IMR-90 (cell line): Measurements from ENCODE around the gene SIK3. TPM values are rescaled to one million over a fixed set of nuclear protein-coding genes. Genes with fewer than 3 reads are reported as not detected.

ENCODE experiments used
- ATAC-seq: fragments of 200-7000 bp; cut with Tn5 transposase; 2 replicates; pipeline ENCODE4 v1.9.1; 2020; ENCODE audit warnings: low read depth, mild to moderate bottlenecking, moderate library complexity
- BruUV-seq: library from RNA; stranded (reverse); fragments of 400-500 nt; replicated peaks from 2 replicates; lab custom pipeline; 2021; lab: Mats Ljungman, UMichigan
- CTCF ChIA-PET: fragments of 300-600 bp; formaldehyde crosslinking; extraction: SDS; loops from one replicate; lab custom pipeline; 2021; ENCODE audit warnings: antibody characterized with exemption; lab: Yijun Ruan, JAX
- POLR2A ChIA-PET: fragments of 300-600 bp; sonication (Branson Sonifier 250); formaldehyde crosslinking; loops from one replicate; lab custom pipeline; 2022; ENCODE audit warnings: antibody characterized with exemption; ENCODE audit not compliant: unreplicated experiment; lab: Charles Lee
- DNase-seq: peaks from one replicate; pipeline ENCODE4 v3.0.0; 2013
- H2AFZ ChIP-seq: replicated peaks from 2 replicates; pipeline ENCODE3; 2013; ENCODE audit warnings: low read length, mild to moderate bottlenecking; ENCODE audit not compliant: poor library complexity
- H2AK5ac ChIP-seq: 2 replicates; pipeline ENCODE4 v1.6.1; 2013; ENCODE audit warnings: low read depth, low read length, inconsistent platforms
- H2AK9ac ChIP-seq: replicated peaks from 2 replicates; pipeline ENCODE3; 2013; ENCODE audit warnings: mild to moderate bottlenecking, low read depth, low read length, moderate library complexity; ENCODE audit not compliant: poor library complexity
- H2BK120ac ChIP-seq: 2 replicates; pipeline ENCODE4 v1.6.1; 2013; ENCODE audit warnings: low read depth, low read length, inconsistent platforms
- H2BK15ac ChIP-seq: 3 replicates; pipeline ENCODE4 v1.6.1; 2013; ENCODE audit warnings: low read depth, low read length, inconsistent platforms
- H2BK20ac ChIP-seq: 2 replicates; pipeline ENCODE4 v1.6.1; 2013; ENCODE audit warnings: low read depth, mild to moderate bottlenecking, inconsistent platforms, low read length, moderate library complexity
- H2BK5ac ChIP-seq: 2 replicates; pipeline ENCODE4 v1.6.1; 2013; ENCODE audit warnings: mild to moderate bottlenecking, low read depth, low read length, inconsistent platforms; ENCODE audit not compliant: poor library complexity, severe bottlenecking
- H3K14ac ChIP-seq: replicated peaks from 2 replicates; pipeline ENCODE4 v1.6.1; 2013; ENCODE audit warnings: low read depth, low read length, inconsistent platforms
- H3K18ac ChIP-seq: 2 replicates; pipeline ENCODE4 v1.6.1; 2013; ENCODE audit warnings: low read depth, low read length, control low read depth
- H3K23ac ChIP-seq: 2 replicates; pipeline ENCODE4 v1.6.1; 2013; ENCODE audit warnings: low read depth, low read length, inconsistent platforms
- H3K27ac ChIP-seq: 2 replicates; pipeline ENCODE4 v1.5.1; 2013; ENCODE audit warnings: mild to moderate bottlenecking, control low read depth, low read length; ENCODE audit not compliant: insufficient read depth
- H3K27me3 ChIP-seq: 2 replicates; pipeline ENCODE4 v1.6.1; 2013; ENCODE audit warnings: low read length; ENCODE audit not compliant: control insufficient read depth, insufficient read depth
- H3K36me3 ChIP-seq: 2 replicates; pipeline ENCODE4 v1.6.1; 2013; ENCODE audit warnings: low read length, mixed read lengths; ENCODE audit not compliant: control insufficient read depth, insufficient read depth
- H3K4ac ChIP-seq: 2 replicates; pipeline ENCODE4 v1.6.1; 2013; ENCODE audit warnings: low read depth, low read length, inconsistent platforms
- H3K4me1 ChIP-seq: 2 replicates; pipeline ENCODE4 v1.6.1; 2013; ENCODE audit warnings: low read length, mixed read lengths; ENCODE audit not compliant: control insufficient read depth, insufficient read depth
- H3K4me2 ChIP-seq: 2 replicates; pipeline ENCODE4 v1.6.1; 2013; ENCODE audit warnings: low read depth, mild to moderate bottlenecking, control low read depth, low read length, moderate library complexity
- H3K4me3 ChIP-seq: 2 replicates; pipeline ENCODE4 v1.5.1; 2013; ENCODE audit warnings: low read depth, mild to moderate bottlenecking, control low read depth, low read length, moderate library complexity; ENCODE audit not compliant: insufficient read depth
- H3K56ac ChIP-seq: 2 replicates; pipeline ENCODE4 v1.6.1; 2013; ENCODE audit warnings: low read length, inconsistent platforms; ENCODE audit not compliant: insufficient read depth; ENCODE audit errors: extremely low read depth
- H3K79me1 ChIP-seq, 2 experiments: 2 replicates each; pipeline ENCODE4 v1.6.1; 2013; ENCODE audit warnings: low read length in 2 of 2, inconsistent platforms in 1 of 2, low read depth in 1 of 2
- H3K9ac ChIP-seq: 2 replicates; pipeline ENCODE4 v1.6.1; 2013; ENCODE audit warnings: low read depth, low read length, control low read depth
- H3K9me1 ChIP-seq: 2 replicates; pipeline ENCODE4 v1.6.1; 2013; ENCODE audit warnings: low read length, inconsistent platforms; ENCODE audit not compliant: insufficient read depth
- H3K9me3 ChIP-seq: 2 replicates; pipeline ENCODE4 v1.6.1; 2013; ENCODE audit warnings: low read length; ENCODE audit not compliant: control insufficient read depth, insufficient read depth
- H4K20me1 ChIP-seq: 2 replicates; pipeline ENCODE4 v1.6.1; 2013; ENCODE audit warnings: low read length, inconsistent platforms; ENCODE audit not compliant: insufficient read depth
- H4K5ac ChIP-seq: 2 replicates; pipeline ENCODE4 v1.6.1; 2013; ENCODE audit warnings: mild to moderate bottlenecking, low read depth, low read length, control low read depth
- H4K8ac ChIP-seq, 2 experiments: 2 replicates each; pipeline ENCODE4 v1.6.1; 2013; ENCODE audit warnings: low read depth in 2 of 2, low read length in 2 of 2, control low read depth in 1 of 2, inconsistent platforms in 1 of 2
- H4K91ac ChIP-seq: 2 replicates; pipeline ENCODE4 v1.6.1; 2013; ENCODE audit warnings: low read depth, low read length, inconsistent platforms; ENCODE audit not compliant: insufficient read depth
- CEBPB ChIP-seq: IDR thresholded peaks from 2 replicates; pipeline ENCODE4 v1.6.1; 2012; ENCODE audit warnings: low read depth, low read length, improper control_type of control experiment
- FOS ChIP-seq: fragments of 150-350 bp; IDR thresholded peaks from 2 replicates; pipeline ENCODE4 v1.6.1; 2016; ENCODE audit warnings: low read depth, low read length
- MAFK ChIP-seq: IDR thresholded peaks from 2 replicates; pipeline ENCODE4 v1.6.1; 2012; ENCODE audit warnings: low read depth, low read length, improper control_type of control experiment
- MAZ ChIP-seq: IDR thresholded peaks from 2 replicates; pipeline ENCODE4 v1.6.1; 2012; ENCODE audit warnings: low read depth, mild to moderate bottlenecking, low read length, improper control_type of control experiment, moderate library complexity, borderline replicate concordance
- RCOR1 ChIP-seq: IDR thresholded peaks from 2 replicates; pipeline ENCODE4 v1.6.1; 2012; ENCODE audit warnings: mild to moderate bottlenecking, low read length, improper control_type of control experiment; ENCODE audit not compliant: insufficient replicate concordance
- RFX5 ChIP-seq: IDR thresholded peaks from 2 replicates; pipeline ENCODE4 v1.8.0; 2012; ENCODE audit warnings: low read depth, mild to moderate bottlenecking, low read length, moderate library complexity
- WGBS, 2 experiments: methylation state at CpG; one replicate each; pipeline versions ENCODE4 v1.1.5 to v1.1.7; 2013; ENCODE audit warnings: missing lambda C conversion rate in 2 of 2; ENCODE audit not compliant: insufficient read length in 1 of 2; ENCODE audit errors: extremely low coverage in 2 of 2; 5-methylcytosine and 5-hydroxymethylcytosine counted together
- dilution Hi-C: fragments of 300-500 bp; cut with HindIII; formaldehyde crosslinking; loops from one replicate; pipeline ENCODE4 v1.14.3; 2018; ENCODE audit warnings: low sequenced_read_pairs; ENCODE audit not compliant: unreplicated experiment
- in situ Hi-C: fragments of 300-500 bp; cut with MboI; formaldehyde crosslinking; loops from 3 replicates; pipeline ENCODE4 v1.14.3; 2019; ENCODE audit warnings: low sequenced_read_pairs, inconsistent platforms, mixed read lengths
- intact Hi-C: fragments of 100-400 bp; cut with micrococcal nuclease; formaldehyde crosslinking; loops from 2 replicates; pipeline ENCODE4 v1.10.0; 2022
- polyA plus RNA-seq, 3 experiments: library from polyadenylated mRNA; depleted of rRNA; stranded (reverse); fragments of >200 nt; gene quantifications; 2 replicates each; pipeline ENCODE4 v1.2.3, GENCODE V29; 2012; ENCODE audit warnings: low replicate concordance in 1 of 3
- total RNA-seq: library from RNA; depleted of rRNA; stranded (reverse); fragments of >200 nt; gene quantifications from 2 replicates; pipeline ENCODE4 v1.2.3, GENCODE V29; 2012
- TF ChIP-seq, protein P1 (sequence below): fragments of 150-350 bp; IDR thresholded peaks from 2 replicates; pipeline ENCODE4 v1.6.1; 2017; ENCODE audit warnings: mild to moderate bottlenecking, antibody characterized with exemption, low read length, low read depth
- TF ChIP-seq, protein P2 (sequence below): conservative IDR thresholded peaks from 2 replicates; pipeline ENCODE4 v1.5.1; 2012; ENCODE audit warnings: mild to moderate bottlenecking, low read depth, low read length, improper control_type of control experiment

Gene SIK3
- total and polyA plus RNA-seq, 2 of the 4 experiments (the other 2 are of a cell fraction), result 8.2 to 9.1 TPM

DNA sequence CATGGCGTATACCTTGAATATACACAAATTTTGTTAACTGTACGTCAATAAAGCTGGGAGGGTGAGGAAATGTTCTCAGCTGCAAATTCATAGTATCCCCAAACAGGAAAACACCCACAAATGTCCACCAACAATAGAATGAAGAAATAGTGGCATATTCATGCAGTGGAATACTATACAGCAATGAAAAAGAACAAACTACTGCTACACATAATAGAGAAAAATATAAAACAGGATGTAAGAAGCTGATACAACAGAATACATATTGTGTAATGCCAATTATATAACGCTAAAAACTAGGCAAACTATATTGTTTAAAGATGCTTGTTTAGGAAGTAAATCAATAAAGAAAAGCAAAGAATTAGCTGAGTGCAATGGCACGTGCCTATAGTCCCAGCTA, 81.5 kb downstream of the SIK3 start:
- POLR2A ChIA-PET, result no interaction called here
- no peak overlapping the region for H2BK20ac ChIP-seq
- H3K14ac ChIP-seq, result no peak overlapping the region
- H3K27ac ChIP-seq, result no peak overlapping the region
- no peak overlapping the region for H3K18ac ChIP-seq
- H4K8ac ChIP-seq, result no peak overlapping the region
- no peak overlapping the region for H3K4me3 ChIP-seq
- CTCF ChIA-PET, result no interaction called here
- no peak overlapping the region for H2BK5ac ChIP-seq
- H3K4me2 ChIP-seq, result no peak overlapping the region
- no peak overlapping the region for H2BK15ac ChIP-seq
- no peaks in the 10 kb centered on the region for H3K9me3 ChIP-seq
- no peaks in the 10 kb centered on the region for H3K27me3 ChIP-seq
- no peak overlapping the region for H2AFZ ChIP-seq
- no TSS peak for BruUV-seq
- peaks cover 14 to 50% of the 10 kb centered on the region in 2 experiments for H3K79me1 ChIP-seq
- H3K56ac ChIP-seq, result no peak overlapping the region
- H2BK120ac ChIP-seq, result no peak overlapping the region
- no peak overlapping the region for H4K91ac ChIP-seq
- H2AK9ac ChIP-seq, result no peak overlapping the region
- intact Hi-C loops, result no loop called here
- no peak overlapping the region for H2AK5ac ChIP-seq
- in situ Hi-C loops, result no loop called here
- DNase-seq, result no peak
- dilution Hi-C loops, result no loop called here
- no peak overlapping the region for H3K9ac ChIP-seq
- peaks cover 10% of the 10 kb centered on the region; the same call in 1 of the 2 replicates for H4K20me1 ChIP-seq
- H3K36me3 ChIP-seq, result no peaks in the 10 kb centered on the region
- no peak for ATAC-seq
- H3K4me1 ChIP-seq, result no peaks in the 10 kb centered on the region
- no peak overlapping the region for H3K23ac ChIP-seq
- H4K5ac ChIP-seq, result no peak overlapping the region
- 100% methylated on average over 1 of the region's 4 CpGs; no CpG with 5 or more reads in 1 of the 2 experiments for WGBS, 2 experiments
- no peak overlapping the region for H3K4ac ChIP-seq
- peaks cover 7% of the 10 kb centered on the region; the same call in 1 of the 2 replicates for H3K9me1 ChIP-seq
- TF ChIP-seq MAZ (no peak), CEBPB (no peak), RFX5 (no peak), RCOR1 (no peak), FOS (no peak), MAFK (no peak)
- TF ChIP-seq, protein P1, sequence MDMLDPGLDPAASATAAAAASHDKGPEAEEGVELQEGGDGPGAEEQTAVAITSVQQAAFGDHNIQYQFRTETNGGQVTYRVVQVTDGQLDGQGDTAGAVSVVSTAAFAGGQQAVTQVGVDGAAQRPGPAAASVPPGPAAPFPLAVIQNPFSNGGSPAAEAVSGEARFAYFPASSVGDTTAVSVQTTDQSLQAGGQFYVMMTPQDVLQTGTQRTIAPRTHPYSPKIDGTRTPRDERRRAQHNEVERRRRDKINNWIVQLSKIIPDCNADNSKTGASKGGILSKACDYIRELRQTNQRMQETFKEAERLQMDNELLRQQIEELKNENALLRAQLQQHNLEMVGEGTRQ, result no peak
- TF ChIP-seq, protein P2, sequence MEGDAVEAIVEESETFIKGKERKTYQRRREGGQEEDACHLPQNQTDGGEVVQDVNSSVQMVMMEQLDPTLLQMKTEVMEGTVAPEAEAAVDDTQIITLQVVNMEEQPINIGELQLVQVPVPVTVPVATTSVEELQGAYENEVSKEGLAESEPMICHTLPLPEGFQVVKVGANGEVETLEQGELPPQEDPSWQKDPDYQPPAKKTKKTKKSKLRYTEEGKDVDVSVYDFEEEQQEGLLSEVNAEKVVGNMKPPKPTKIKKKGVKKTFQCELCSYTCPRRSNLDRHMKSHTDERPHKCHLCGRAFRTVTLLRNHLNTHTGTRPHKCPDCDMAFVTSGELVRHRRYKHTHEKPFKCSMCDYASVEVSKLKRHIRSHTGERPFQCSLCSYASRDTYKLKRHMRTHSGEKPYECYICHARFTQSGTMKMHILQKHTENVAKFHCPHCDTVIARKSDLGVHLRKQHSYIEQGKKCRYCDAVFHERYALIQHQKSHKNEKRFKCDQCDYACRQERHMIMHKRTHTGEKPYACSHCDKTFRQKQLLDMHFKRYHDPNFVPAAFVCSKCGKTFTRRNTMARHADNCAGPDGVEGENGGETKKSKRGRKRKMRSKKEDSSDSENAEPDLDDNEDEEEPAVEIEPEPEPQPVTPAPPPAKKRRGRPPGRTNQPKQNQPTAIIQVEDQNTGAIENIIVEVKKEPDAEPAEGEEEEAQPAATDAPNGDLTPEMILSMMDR, result no peak
